ENCODE data around the gene LBH. TPM values are rescaled to one million over a fixed set of nuclear protein-coding genes. Genes with fewer than 3 reads are reported as not detected.
A peak's percentile ranks its signal among the peaks of the same experiment; 100 is the strongest.

Gene LBH
- total and polyA plus RNA-seq, 2 experiments from 2014 or later = 162 to 285 TPM

- no peaks in the 10 kb centered on the region for H3K9me2 ChIP-seq (ENCODE audit: insufficient read depth)
- peaks cover 57% of the 10 kb centered on the region for H3K36me3 ChIP-seq (ENCODE audit: low read depth)
- in situ Hi-C loops (cut with MboI) = no loop called here
- TF ChIP-seq EZH2phosphoT487 (IDR thresholded peaks at IDR 0.05; ENCODE audit: insufficient read depth, low read depth) (no peak), EZH2 (IDR thresholded peaks at IDR 0.05; ENCODE audit: insufficient read depth, poor library complexity, severe bottlenecking) (no peak)
- H3K27me3 ChIP-seq (replicated peaks; ENCODE audit: insufficient read depth) = no peaks in the 10 kb centered on the region
- H4K20me1 ChIP-seq (ENCODE audit: insufficient read depth) = peaks cover 6% of the 10 kb centered on the region; the same call in 1 of the 2 replicates
- no peak overlapping the region for H3K4me3 ChIP-seq
- H3K79me2 ChIP-seq (ENCODE audit: insufficient read depth) = peaks cover 98% of the 10 kb centered on the region
- no peak overlapping the region for H3K9ac ChIP-seq
- peaks cover 76% of the 10 kb centered on the region for H3F3A ChIP-seq (ENCODE audit: insufficient read depth)
- H3K4me1 ChIP-seq (ENCODE audit: insufficient read depth) = peaks cover 33% of the 10 kb centered on the region
- DNase-seq = no peak
- H3K27ac ChIP-seq = peak overlapping the region; percentile 11; the same call in 1 of the 2 replicates
- H3K9me3 ChIP-seq (ENCODE audit: low read depth) = no peaks in the 10 kb centered on the region
- no peak overlapping the region for H2AFZ ChIP-seq
- WGBS, 2 experiments (ENCODE audit: low coverage in 1 of 2, low lambda C conversion rate in 2 of 2, missing lambda C conversion rate in 2 of 2) = 68 to 76% methylated on average over 2 of the region's 2 CpGs
- H3K4me2 ChIP-seq (ENCODE audit: unreplicated experiment) = no peak overlapping the region
Measured at GRCh38 chr2:30248791-30249190, 17.5 kb downstream of the LBH start.

DNA sequence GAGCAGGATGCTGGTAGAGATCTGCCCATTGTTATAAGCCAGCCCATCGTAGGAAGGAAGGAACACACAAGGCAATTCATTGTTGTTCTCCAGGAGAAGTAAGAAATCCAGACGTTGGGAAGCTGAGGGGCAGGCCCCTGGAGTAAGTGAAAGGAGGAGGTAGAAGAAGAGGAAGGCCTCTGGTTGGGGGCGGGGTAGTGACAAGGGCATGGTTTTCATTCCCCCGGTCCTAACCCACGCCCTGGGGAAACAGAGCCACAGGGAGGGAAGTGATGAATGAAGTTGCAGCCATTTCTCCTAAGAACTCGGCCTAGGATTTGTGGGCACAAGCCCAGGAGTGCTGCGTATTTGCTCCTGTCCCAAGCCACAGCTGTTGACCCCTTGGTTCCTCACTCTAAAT, 18.0 kb downstream of the LBH start:
- H3K36me3 ChIP-seq (ENCODE audit: low read depth) = peaks cover 55% of the 10 kb centered on the region
- peaks cover 98% of the 10 kb centered on the region for H3K79me2 ChIP-seq (ENCODE audit: insufficient read depth)
- no peak for TF ChIP-seq EZH2phosphoT487 (IDR thresholded peaks at IDR 0.05; ENCODE audit: insufficient read depth, low read depth)
- TF ChIP-seq EZH2 (IDR thresholded peaks at IDR 0.05; ENCODE audit: insufficient read depth, poor library complexity, severe bottlenecking) = no peak
- H3K4me2 ChIP-seq (ENCODE audit: unreplicated experiment) = no peak overlapping the region
- in situ Hi-C loops (cut with MboI) = no loop called here
- no peak for DNase-seq
- no peak overlapping the region for H2AFZ ChIP-seq
- H3K4me1 ChIP-seq (ENCODE audit: insufficient read depth) = peaks cover 36% of the 10 kb centered on the region
- H3K9me3 ChIP-seq (ENCODE audit: low read depth) = no peaks in the 10 kb centered on the region
- peak overlapping the region; percentile 11; the same call in 1 of the 2 replicates for H3K27ac ChIP-seq
- H4K20me1 ChIP-seq (ENCODE audit: insufficient read depth) = peaks cover 6% of the 10 kb centered on the region; the same call in 1 of the 2 replicates
- no peaks in the 10 kb centered on the region for H3K9me2 ChIP-seq (ENCODE audit: insufficient read depth)
- H3K4me3 ChIP-seq = no peak overlapping the region
- WGBS, 2 experiments (ENCODE audit: low coverage in 1 of 2, low lambda C conversion rate in 2 of 2, missing lambda C conversion rate in 2 of 2) = 84 to 85% methylated on average over 7 of the region's 7 CpGs
- H3K27me3 ChIP-seq (replicated peaks; ENCODE audit: insufficient read depth) = no peaks in the 10 kb centered on the region
- no peak overlapping the region for H3K9ac ChIP-seq
- H3F3A ChIP-seq (ENCODE audit: insufficient read depth) = peaks cover 76% of the 10 kb centered on the region

DNA sequence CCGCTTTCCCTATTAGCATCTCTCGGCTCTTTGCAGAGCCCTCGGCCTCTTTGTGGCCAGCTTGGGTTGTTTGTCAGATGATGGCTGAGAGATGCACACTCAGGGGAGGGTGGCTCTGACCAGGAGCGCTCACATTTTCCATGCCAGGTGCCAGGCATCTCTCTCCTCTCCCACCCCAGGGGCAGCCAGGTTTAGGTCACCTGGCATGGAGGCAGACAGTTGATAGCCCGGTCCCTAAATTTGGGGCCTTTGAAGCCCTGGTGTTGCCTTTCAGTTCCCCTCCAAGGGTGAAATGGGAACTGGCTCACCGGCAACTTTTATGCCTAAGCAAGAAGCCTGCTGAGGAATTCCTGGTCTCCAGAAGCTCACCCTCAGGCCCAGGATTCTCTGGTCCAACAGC, 19.1 kb downstream of the LBH start:
- Histone ChIP-seq H3K9me3 (ENCODE audit: low read depth) (no peaks in the 10 kb centered on the region), H3K79me2 (ENCODE audit: insufficient read depth) (peaks cover 98% of the 10 kb centered on the region), H3K4me1 (ENCODE audit: insufficient read depth) (peaks cover 34% of the 10 kb centered on the region), H3F3A (ENCODE audit: insufficient read depth) (peaks cover 71% of the 10 kb centered on the region), H3K4me2 (ENCODE audit: unreplicated experiment) (no peak overlapping the region), H3K27ac (no peak overlapping the region), H4K20me1 (ENCODE audit: insufficient read depth) (peaks cover 6% of the 10 kb centered on the region; the same call in 1 of the 2 replicates), H2AFZ (no peak overlapping the region), H3K9me2 (ENCODE audit: insufficient read depth) (no peaks in the 10 kb centered on the region), H3K36me3 (ENCODE audit: low read depth) (peaks cover 45% of the 10 kb centered on the region), H3K27me3 (replicated peaks; ENCODE audit: insufficient read depth) (no peaks in the 10 kb centered on the region), H3K4me3 (no peak overlapping the region), H3K9ac (no peak overlapping the region)
- DNase-seq = no peak
- no peak for TF ChIP-seq EZH2 (IDR thresholded peaks at IDR 0.05; ENCODE audit: insufficient read depth, poor library complexity, severe bottlenecking)
- TF ChIP-seq EZH2phosphoT487 (IDR thresholded peaks at IDR 0.05; ENCODE audit: insufficient read depth, low read depth) = no peak
- in situ Hi-C loops (cut with MboI) = no loop called here
- 97% methylated on average over 6 of the region's 6 CpGs for WGBS, 2 experiments (ENCODE audit: low coverage in 1 of 2, low lambda C conversion rate in 2 of 2, missing lambda C conversion rate in 2 of 2)

- peaks cover 34% of the 10 kb centered on the region for H3K4me1 ChIP-seq (ENCODE audit: insufficient read depth)
- DNase-seq = peak; percentile 88
- peaks cover 99% of the 10 kb centered on the region for H3K79me2 ChIP-seq (ENCODE audit: insufficient read depth)
- in situ Hi-C loops (cut with MboI) = no loop called here
- H3K9ac ChIP-seq = peak overlapping the region; percentile 70
- H3K36me3 ChIP-seq (ENCODE audit: low read depth) = peaks cover 50% of the 10 kb centered on the region
- no peaks in the 10 kb centered on the region for H3K9me2 ChIP-seq (ENCODE audit: insufficient read depth)
- H3K4me3 ChIP-seq = 0 out of 2 replicates have a peak overlapping the region, but pooled peaks have one; percentile 30
- peak overlapping the region; percentile 88 for H3K27ac ChIP-seq
- TF ChIP-seq EZH2phosphoT487 (IDR thresholded peaks at IDR 0.05; ENCODE audit: insufficient read depth, low read depth) (no peak), EZH2 (IDR thresholded peaks at IDR 0.05; ENCODE audit: insufficient read depth, poor library complexity, severe bottlenecking) (no peak)
- H3K4me2 ChIP-seq (ENCODE audit: unreplicated experiment) = peak overlapping the region; percentile 75
- H3K9me3 ChIP-seq (ENCODE audit: low read depth) = no peaks in the 10 kb centered on the region
- H2AFZ ChIP-seq = no peak overlapping the region
- H3F3A ChIP-seq (ENCODE audit: insufficient read depth) = peaks cover 74% of the 10 kb centered on the region
- 11 to 17% methylated on average over 7 of the region's 7 CpGs for WGBS, 2 experiments (ENCODE audit: low coverage in 1 of 2, low lambda C conversion rate in 2 of 2, missing lambda C conversion rate in 2 of 2)
- 0 out of 2 replicates have a peak, but pooled peaks cover 6% of the 10 kb centered on the region for H4K20me1 ChIP-seq (ENCODE audit: insufficient read depth)
- H3K27me3 ChIP-seq (replicated peaks; ENCODE audit: insufficient read depth) = no peaks in the 10 kb centered on the region
Measured at GRCh38 chr2:30252723-30253701, 21.7 kb downstream of the LBH start.

Data from GM23248 (cell line).